Parathyroid adenoma (tissue), 2 donors: Measurements from ENCODE around the gene ETF1.
"Not testable (repeated sequence)": the region's sequence is repeated elsewhere in the genome, so short reads cannot be mapped to it uniquely, and the experiment has no call there.

Experiments
- H2AFZ ChIP-seq: fragments of 300-600 bp; sonication (generic); one replicate; pipeline ENCODE4 v1.7.0; 2017; ENCODE audit warnings: antibody characterized with exemption, mild to moderate bottlenecking
- H3K27ac ChIP-seq: fragments of 300-600 bp; sonication (generic); one replicate; pipeline ENCODE4 v1.7.0; 2017
- H3K27me3 ChIP-seq: fragments of 300-600 bp; sonication (generic); one replicate; pipeline ENCODE4 v1.7.0; 2017; ENCODE audit warnings: low read length; ENCODE audit not compliant: control insufficient read depth, insufficient read depth
- H3K36me3 ChIP-seq: fragments of 300-600 bp; sonication (generic); one replicate; pipeline ENCODE4 v1.7.0; 2017; ENCODE audit warnings: low read length; ENCODE audit not compliant: control insufficient read depth, insufficient read depth
- H3K4me1 ChIP-seq: fragments of 300-600 bp; sonication (generic); one replicate; pipeline ENCODE4 v1.7.0; 2017; ENCODE audit warnings: control low read depth
- H3K4me2 ChIP-seq: fragments of 300-600 bp; sonication (generic); one replicate; pipeline ENCODE4 v1.7.0; 2017; ENCODE audit warnings: low read length
- H3K4me3 ChIP-seq: fragments of 300-600 bp; sonication (generic); one replicate; pipeline ENCODE4 v1.7.0; 2017; ENCODE audit warnings: low read depth, low read length
- H3K79me2 ChIP-seq: fragments of 300-600 bp; sonication (generic); one replicate; pipeline ENCODE4 v1.7.0; 2017; ENCODE audit warnings: control low read depth
- H3K9ac ChIP-seq: fragments of 300-600 bp; sonication (generic); one replicate; pipeline ENCODE4 v1.7.0; 2017; ENCODE audit warnings: mild to moderate bottlenecking
- H3K9me3 ChIP-seq: fragments of 300-600 bp; sonication (generic); one replicate; pipeline ENCODE4 v1.7.0; 2017; ENCODE audit warnings: low read length; ENCODE audit not compliant: control insufficient read depth
- TF ChIP-seq, protein P1 (sequence below): fragments of 300-600 bp; sonication (generic); IDR thresholded peaks from one replicate; pipeline ENCODE4 v1.7.0; 2017; ENCODE audit warnings: antibody characterized with exemption, mild to moderate bottlenecking
- donor health status: primary hyperparathyroidism.

ETF1 gene

DNA sequence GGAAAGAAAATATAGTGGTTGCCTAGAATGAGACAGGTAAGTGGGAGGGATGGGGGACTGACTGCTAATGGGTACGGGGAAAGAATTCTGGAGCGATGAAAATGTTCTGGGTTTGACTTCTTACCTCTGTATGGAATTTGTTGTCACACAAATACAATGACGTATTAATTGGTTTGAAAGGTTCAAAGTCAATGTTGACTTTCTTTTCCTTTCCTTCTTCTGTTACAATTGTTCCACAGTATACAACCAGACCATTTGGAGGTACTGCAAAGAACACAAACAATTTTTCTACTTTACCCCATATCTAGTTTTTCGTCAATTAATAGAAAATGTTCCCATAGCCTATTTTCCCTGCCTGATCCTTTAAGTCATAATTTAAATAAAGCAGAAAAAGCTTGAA, 25.6 kb downstream of the ETF1 start:
- Histone ChIP-seq H3K4me2 (no peak overlapping the region), H3K27me3 (no peaks in the 10 kb centered on the region), H3K9ac (no peak overlapping the region), H3K9me3 (no peaks in the 10 kb centered on the region), H3K79me2 (peaks cover 27% of the 10 kb centered on the region), H3K4me3 (no peak overlapping the region), H3K27ac (no peak overlapping the region), H2AFZ (no peak overlapping the region), H3K4me1 (no peaks in the 10 kb centered on the region), H3K36me3 (no peaks in the 10 kb centered on the region)
- TF ChIP-seq, protein P1, sequence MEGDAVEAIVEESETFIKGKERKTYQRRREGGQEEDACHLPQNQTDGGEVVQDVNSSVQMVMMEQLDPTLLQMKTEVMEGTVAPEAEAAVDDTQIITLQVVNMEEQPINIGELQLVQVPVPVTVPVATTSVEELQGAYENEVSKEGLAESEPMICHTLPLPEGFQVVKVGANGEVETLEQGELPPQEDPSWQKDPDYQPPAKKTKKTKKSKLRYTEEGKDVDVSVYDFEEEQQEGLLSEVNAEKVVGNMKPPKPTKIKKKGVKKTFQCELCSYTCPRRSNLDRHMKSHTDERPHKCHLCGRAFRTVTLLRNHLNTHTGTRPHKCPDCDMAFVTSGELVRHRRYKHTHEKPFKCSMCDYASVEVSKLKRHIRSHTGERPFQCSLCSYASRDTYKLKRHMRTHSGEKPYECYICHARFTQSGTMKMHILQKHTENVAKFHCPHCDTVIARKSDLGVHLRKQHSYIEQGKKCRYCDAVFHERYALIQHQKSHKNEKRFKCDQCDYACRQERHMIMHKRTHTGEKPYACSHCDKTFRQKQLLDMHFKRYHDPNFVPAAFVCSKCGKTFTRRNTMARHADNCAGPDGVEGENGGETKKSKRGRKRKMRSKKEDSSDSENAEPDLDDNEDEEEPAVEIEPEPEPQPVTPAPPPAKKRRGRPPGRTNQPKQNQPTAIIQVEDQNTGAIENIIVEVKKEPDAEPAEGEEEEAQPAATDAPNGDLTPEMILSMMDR, result no peak

DNA sequence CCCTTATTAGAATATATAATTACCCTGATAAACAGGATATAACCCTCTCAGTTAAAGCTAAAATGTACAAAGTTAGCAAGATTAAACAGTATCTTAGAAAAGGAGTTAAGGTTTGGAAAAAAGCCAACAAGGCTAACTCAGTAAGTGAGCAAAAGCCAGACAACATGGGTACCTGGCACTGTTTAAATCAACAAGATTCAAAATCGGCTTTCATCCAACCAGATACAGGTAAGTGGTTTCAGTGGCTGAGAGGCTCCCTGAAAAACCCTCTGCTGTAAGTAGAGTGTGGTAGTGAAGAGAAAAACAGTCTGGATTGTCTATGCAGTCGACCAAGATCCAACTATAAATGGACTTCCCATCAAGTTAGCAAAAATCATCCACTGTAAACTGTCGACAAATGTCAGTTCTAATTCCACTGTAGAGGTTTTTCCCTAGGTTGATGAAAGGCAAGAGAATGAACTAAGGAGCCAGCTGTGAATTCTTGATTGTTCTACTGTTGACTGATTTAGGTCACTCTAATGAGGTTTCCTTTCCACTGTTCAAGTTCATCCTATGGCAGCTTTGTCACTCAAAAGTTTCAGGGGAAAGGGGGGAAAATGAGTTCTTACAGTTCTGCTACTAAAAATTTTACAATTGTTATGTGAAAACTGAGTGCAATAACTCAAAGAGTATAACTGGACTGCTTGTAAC, 27.3 kb downstream of the ETF1 start:
- Histone ChIP-seq H3K9ac (no peak overlapping the region), H3K27me3 (no peaks in the 10 kb centered on the region), H3K36me3 (no peaks in the 10 kb centered on the region), H3K27ac (no peak overlapping the region), H2AFZ (no peak overlapping the region), H3K4me1 (no peaks in the 10 kb centered on the region), H3K79me2 (peaks cover 11% of the 10 kb centered on the region), H3K4me2 (no peak overlapping the region), H3K4me3 (no peak overlapping the region), H3K9me3 (no peaks in the 10 kb centered on the region)
- TF ChIP-seq, protein P1, result no peak

DNA sequence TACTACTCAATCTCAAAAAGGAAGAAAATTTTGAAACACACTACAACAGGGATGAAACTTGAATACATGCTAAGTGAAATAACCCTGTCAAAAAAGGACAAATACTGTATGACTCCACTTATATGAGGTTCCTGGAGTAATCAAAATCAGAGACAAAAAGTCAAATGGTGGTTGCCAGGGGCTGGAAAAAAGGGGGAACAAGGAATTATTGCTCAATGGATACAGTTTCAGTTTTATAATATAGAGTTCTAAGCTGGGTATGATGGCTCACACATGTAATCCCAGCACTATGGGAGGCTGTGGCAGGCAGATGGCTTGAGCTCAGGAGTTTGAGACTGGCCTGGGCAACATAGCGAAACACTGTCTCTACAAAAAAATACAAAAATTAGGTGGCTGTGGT, 29.0 kb downstream of the ETF1 start:
- Histone ChIP-seq H3K27ac (no peak overlapping the region), H3K79me2 (peaks cover under 1% of the 10 kb centered on the region), H3K9ac (no peak overlapping the region), H3K4me3 (no peak overlapping the region), H3K27me3 (no peaks in the 10 kb centered on the region), H3K9me3 (no peaks in the 10 kb centered on the region), H3K4me2 (no peak overlapping the region), H3K4me1 (no peaks in the 10 kb centered on the region), H3K36me3 (no peaks in the 10 kb centered on the region), H2AFZ (no peak overlapping the region)
- TF ChIP-seq, protein P1, result no peak

DNA sequence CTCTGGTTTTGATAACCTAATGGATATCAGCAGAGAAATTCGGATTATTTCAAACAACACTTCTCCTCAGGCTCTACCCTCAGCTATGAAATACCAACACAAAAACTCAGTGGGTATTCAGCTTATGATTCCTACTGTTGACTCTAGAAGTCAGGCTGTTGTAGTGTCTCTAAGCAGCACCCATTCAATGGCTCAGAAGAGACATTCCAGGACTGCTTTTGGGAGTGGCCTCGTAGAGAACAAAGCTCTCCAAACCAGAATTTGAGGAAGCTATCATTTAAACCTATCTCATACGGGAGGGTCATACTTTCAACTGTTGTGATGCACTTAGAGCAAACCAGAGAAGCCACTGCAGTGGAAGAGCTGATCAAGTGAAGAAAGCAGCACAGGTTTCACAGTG, 34.1 kb downstream of the ETF1 start:
- no peaks in the 10 kb centered on the region for H3K36me3 ChIP-seq

DNA sequence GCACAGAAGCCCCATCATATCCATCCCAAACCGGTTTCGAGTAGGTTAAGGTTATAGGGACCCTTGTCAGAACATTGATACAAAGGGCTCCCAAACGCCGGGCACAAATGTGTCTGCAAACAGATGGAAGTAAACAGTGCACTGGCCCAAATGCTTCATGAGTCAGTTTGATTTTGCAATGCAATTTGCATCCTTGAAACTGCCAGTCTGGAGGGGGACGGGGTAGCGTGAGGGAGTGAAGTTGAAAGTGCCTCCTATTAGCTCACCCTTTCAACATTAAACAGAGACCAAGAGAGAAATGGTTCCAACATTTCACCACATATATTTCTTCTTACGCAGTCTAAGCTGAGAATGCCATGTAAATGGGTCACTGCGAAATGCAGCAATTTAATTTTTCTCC, 35.6 kb downstream of the ETF1 start:
- H3K27ac ChIP-seq, H3K79me2 ChIP-seq, H3K36me3 ChIP-seq, H3K27me3 ChIP-seq, H3K9ac ChIP-seq, H2AFZ ChIP-seq, H3K4me1 ChIP-seq, H3K9me3 ChIP-seq, H3K4me2 ChIP-seq, H3K4me3 ChIP-seq: not testable (repeated sequence)

More for the DNA sequence above, 34.1 kb downstream of the ETF1 start:
- H3K27ac ChIP-seq, result no peak overlapping the region
- H3K27me3 ChIP-seq, result no peaks in the 10 kb centered on the region
- H3K9ac ChIP-seq, result no peak overlapping the region
- TF ChIP-seq, protein P1, result no peak
- H3K79me2 ChIP-seq, result no peaks in the 10 kb centered on the region
- H3K9me3 ChIP-seq, result no peaks in the 10 kb centered on the region
- no peak overlapping the region for H2AFZ ChIP-seq
- H3K4me2 ChIP-seq, result no peak overlapping the region
- H3K4me3 ChIP-seq, result no peak overlapping the region
- H3K4me1 ChIP-seq, result peaks cover 2% of the 10 kb centered on the region
